ENCODE results near the gene SETD5.

SETD5 gene

DNA sequence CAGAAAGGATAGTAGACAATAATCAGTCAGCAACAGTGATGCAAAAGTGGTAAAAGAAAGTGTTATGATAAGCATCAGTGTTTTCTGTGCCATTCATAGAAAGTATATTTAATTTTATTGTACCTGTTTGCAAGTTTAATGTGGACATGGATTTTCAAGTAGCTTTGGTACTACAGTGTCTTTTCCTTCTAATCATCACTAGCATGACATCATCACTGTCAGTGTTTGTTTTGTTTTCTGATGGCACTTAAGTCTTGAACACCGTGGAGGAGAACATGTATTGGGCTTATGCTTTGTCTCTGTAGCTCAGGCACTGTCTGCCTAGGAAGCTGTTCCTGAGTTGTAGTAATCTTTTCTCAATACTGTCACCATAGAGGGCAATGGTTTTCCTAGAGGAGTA, 41.9 kb downstream of the SETD5 start:
- TF ChIP-seq, protein P1, sequence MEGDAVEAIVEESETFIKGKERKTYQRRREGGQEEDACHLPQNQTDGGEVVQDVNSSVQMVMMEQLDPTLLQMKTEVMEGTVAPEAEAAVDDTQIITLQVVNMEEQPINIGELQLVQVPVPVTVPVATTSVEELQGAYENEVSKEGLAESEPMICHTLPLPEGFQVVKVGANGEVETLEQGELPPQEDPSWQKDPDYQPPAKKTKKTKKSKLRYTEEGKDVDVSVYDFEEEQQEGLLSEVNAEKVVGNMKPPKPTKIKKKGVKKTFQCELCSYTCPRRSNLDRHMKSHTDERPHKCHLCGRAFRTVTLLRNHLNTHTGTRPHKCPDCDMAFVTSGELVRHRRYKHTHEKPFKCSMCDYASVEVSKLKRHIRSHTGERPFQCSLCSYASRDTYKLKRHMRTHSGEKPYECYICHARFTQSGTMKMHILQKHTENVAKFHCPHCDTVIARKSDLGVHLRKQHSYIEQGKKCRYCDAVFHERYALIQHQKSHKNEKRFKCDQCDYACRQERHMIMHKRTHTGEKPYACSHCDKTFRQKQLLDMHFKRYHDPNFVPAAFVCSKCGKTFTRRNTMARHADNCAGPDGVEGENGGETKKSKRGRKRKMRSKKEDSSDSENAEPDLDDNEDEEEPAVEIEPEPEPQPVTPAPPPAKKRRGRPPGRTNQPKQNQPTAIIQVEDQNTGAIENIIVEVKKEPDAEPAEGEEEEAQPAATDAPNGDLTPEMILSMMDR (IDR thresholded peaks at IDR 0.05; ENCODE audit: extremely low read depth, missing control alignments) = no peak
- DNase-seq (ENCODE audit: low spot score) = no peak

DNA sequence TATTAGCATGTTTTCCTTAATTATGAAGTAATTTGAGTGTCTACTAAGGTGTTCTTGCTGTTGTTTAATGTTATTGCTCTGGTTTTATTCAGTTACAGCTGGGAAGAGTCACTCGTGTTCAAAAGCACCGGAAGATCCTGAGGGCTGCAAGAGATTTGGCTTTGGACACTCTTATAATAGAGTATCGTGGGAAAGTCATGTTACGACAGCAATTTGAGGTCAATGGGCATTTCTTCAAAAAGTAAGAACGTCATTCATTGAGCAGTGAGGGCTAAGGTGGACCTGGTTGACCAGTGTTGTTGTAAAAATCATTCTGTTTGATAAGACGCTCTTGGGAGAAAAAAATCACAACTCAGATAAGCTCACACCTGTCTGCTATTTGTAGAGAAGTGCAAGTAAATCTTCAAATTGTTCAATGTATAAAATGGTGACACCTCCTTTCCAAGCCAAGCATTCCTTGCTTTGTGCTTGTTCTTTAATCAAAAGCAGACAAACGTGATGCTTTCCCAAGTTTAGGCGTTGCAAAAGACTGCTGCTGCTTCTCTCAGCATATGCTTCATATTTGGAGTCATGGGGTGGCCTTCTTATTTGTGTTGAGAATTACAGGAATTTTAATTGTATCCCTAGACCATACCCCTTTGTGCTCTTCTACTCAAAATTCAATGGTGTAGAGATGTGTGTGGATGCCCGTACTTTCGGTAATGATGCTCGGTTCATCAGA, 44.2 kb downstream of the SETD5 start:
- TF ChIP-seq, protein P1 (IDR thresholded peaks at IDR 0.05; ENCODE audit: extremely low read depth, missing control alignments) = no peak
- no peak for DNase-seq (ENCODE audit: low spot score)

GRCh38 chr3:9448071-9448470, 50.7 kb downstream of the SETD5 start:
- TF ChIP-seq, protein P1 (IDR thresholded peaks at IDR 0.05; ENCODE audit: extremely low read depth, missing control alignments) = no peak
- no peak for DNase-seq (ENCODE audit: low spot score)

DNA sequence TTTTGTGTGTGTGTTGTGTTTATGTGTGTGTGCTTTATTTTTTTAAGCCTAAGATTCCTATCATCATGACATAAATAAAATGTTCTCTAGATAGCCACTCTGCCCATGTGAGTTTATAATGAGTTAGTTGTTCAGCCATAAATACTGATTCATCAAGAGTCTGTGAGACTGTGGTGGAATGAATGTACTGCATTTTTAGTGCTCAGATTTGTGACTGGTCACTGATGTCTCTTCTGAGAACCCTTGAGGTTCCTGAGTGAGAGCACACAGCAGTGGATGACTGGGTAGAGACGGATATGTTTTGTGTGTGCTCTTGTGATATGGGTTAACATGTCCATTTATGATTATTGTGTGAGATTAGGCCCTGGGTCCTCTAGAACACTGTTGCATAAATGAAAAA, 51.2 kb downstream of the SETD5 start:
- DNase-seq (ENCODE audit: low spot score) = no peak
- TF ChIP-seq, protein P1 (IDR thresholded peaks at IDR 0.05; ENCODE audit: extremely low read depth, missing control alignments) = no peak

GRCh38 chr3:9450126-9450525, 52.7 kb downstream of the SETD5 start:
- TF ChIP-seq, protein P1 (IDR thresholded peaks at IDR 0.05; ENCODE audit: extremely low read depth, missing control alignments) = no peak
- no peak for DNase-seq (ENCODE audit: low spot score)

- TF ChIP-seq, protein P1 (IDR thresholded peaks at IDR 0.05; ENCODE audit: extremely low read depth, missing control alignments) = no peak
- DNase-seq (ENCODE audit: low spot score) = no peak
Measured at GRCh38 chr3:9450991-9451390, 53.6 kb downstream of the SETD5 start.

DNA sequence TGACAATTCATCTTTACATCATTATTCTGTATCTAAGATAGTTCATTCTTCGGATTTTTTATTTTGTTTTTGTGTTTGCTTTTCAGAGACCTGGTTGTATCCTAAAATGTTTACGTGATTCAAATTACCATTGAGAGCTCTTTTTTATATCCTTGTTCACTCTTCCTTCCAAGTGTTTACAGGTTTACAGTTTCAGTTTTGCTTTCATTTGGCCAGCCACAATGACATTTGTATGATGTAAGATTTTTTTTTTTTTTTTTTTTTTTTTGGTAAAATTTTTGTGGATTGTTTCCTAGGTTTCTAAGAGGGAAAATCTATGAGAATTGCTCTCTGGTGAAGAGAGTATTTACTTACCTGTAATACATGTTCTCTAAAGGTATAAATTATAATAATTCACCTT, 55.0 kb downstream of the SETD5 start:
- TF ChIP-seq, protein P1 (IDR thresholded peaks at IDR 0.05; ENCODE audit: extremely low read depth, missing control alignments) = no peak
- no peak for DNase-seq (ENCODE audit: low spot score)
